GM12878 (cell line): ENCODE measurements around the gene MRPS18B. TPM values are rescaled to one million over a fixed set of nuclear protein-coding genes. Genes with fewer than 3 reads are reported as not detected.
A peak's percentile ranks its signal among the peaks of the same experiment; 100 is the strongest.
"Not testable (repeated sequence)": the region's sequence is repeated elsewhere in the genome, so short reads cannot be mapped to it uniquely, and the experiment has no call there.

ENCODE experiments used
- ATAC-seq: fragments of 200-7000 bp; cut with Tn5 transposase; 3 replicates; pipeline ENCODE4 v1.9.1; 2020; ENCODE audit warnings: mild to moderate bottlenecking, moderate library complexity
- BruUV-seq: library from RNA; stranded (reverse); fragments of 400-500 nt; replicated peaks from 2 replicates; lab custom pipeline; 2021; lab: Mats Ljungman, UMichigan
- CTCF ChIA-PET: fragments of 300-600 bp; sonication (Branson Sonifier 250); formaldehyde crosslinking; extraction: SDS; loops from one replicate; lab custom pipeline; 2021; ENCODE audit warnings: inconsistent platforms; lab: Yijun Ruan, JAX
- POLR2A ChIA-PET: fragments of 350-600 bp; formaldehyde crosslinking; extraction: SDS; loops from one replicate; lab custom pipeline; 2021; ENCODE audit warnings: inconsistent platforms; lab: Charles Lee
- RAD21 ChIA-PET: fragments of 300-600 bp; sonication (Branson Sonifier 250); formaldehyde crosslinking; loops from one replicate; lab custom pipeline; 2023; ENCODE audit warnings: antibody characterized with exemption; ENCODE audit not compliant: unreplicated experiment; lab: Charles Lee
- SMC1A ChIA-PET: fragments of 300-600 bp; sonication (Branson Sonifier 250); formaldehyde crosslinking; loops from one replicate; lab custom pipeline; 2023; ENCODE audit not compliant: unreplicated experiment, uncharacterized antibody; lab: Charles Lee
- DNase-seq: peaks from one replicate; pipeline ENCODE4 v3.0.0-alpha.2; 2011; ENCODE audit warnings: low read depth, low spot score
- FAIRE-seq: peaks from 3 replicates; lab custom pipeline; 2011; peaks lifted over from hg19 to GRCh38; lab: Jason Lieb, UNC
- H2AFZ ChIP-seq: 2 replicates; pipeline ENCODE4 v1.6.0; 2011; ENCODE audit warnings: low read depth, low read length, control low read depth; ENCODE audit not compliant: control insufficient read depth
- H3K27ac ChIP-seq: 2 replicates; pipeline ENCODE4 v1.5.1; 2011; ENCODE audit warnings: control low read depth; ENCODE audit not compliant: control insufficient read depth, insufficient read depth
- H3K27me3 ChIP-seq, 2 experiments: replicated peaks in 1 of 2; 2 replicates each; pipeline versions ENCODE4 v1.6.0 to v1.6.1; 2011; ENCODE audit warnings: low read length in 1 of 2; ENCODE audit not compliant: control insufficient read depth in 2 of 2, insufficient read depth in 2 of 2
- H3K36me3 ChIP-seq, 2 experiments: 2 replicates each; pipeline ENCODE4 v1.5.1; 2011; ENCODE audit warnings: low read length in 1 of 2; ENCODE audit not compliant: control insufficient read depth in 2 of 2, insufficient read depth in 2 of 2
- H3K4me1 ChIP-seq: 2 replicates; pipeline ENCODE4 v1.6.1; 2011; ENCODE audit warnings: mild to moderate bottlenecking, low read length, moderate library complexity, mixed read lengths; ENCODE audit not compliant: control insufficient read depth, insufficient read depth
- H3K4me2 ChIP-seq: 2 replicates; pipeline ENCODE4 v1.6.0; 2011; ENCODE audit warnings: control low read depth; ENCODE audit not compliant: control insufficient read depth, insufficient read depth
- H3K4me3 ChIP-seq: fragments of 200-600 bp; sonication (generic); 2 replicates; pipeline ENCODE4 v1.5.1; 2016
- H3K79me2 ChIP-seq: 2 replicates; pipeline ENCODE4 v1.6.0; 2011; ENCODE audit warnings: low read length; ENCODE audit not compliant: control insufficient read depth, insufficient read depth
- H3K9ac ChIP-seq: 2 replicates; pipeline ENCODE4 v1.8.0; 2011; ENCODE audit warnings: low read length, control low read depth, mixed read lengths; ENCODE audit not compliant: control insufficient read depth, insufficient read depth
- H3K9me3 ChIP-seq: replicated peaks from 3 replicates; pipeline ENCODE4 v1.5.1; 2011; ENCODE audit warnings: mild to moderate bottlenecking, low read length; ENCODE audit not compliant: control insufficient read depth, insufficient read depth
- H4K20me1 ChIP-seq: 2 replicates; pipeline ENCODE4 v1.6.0; 2011; ENCODE audit not compliant: control insufficient read depth, insufficient read depth
- CREB1 ChIP-seq: IDR thresholded peaks from 2 replicates; pipeline ENCODE4 v1.6.1; 2012; ENCODE audit warnings: low read depth, mild to moderate bottlenecking, inconsistent platforms
- EGR1 ChIP-seq, 2 experiments: IDR thresholded peaks; 1 replicate in 1 of 2; 2 replicates in 1 of 2; pipeline ENCODE4 v1.6.1; 2011 to 2012; ENCODE audit warnings: low read depth in 2 of 2, low read length in 2 of 2, borderline replicate concordance in 1 of 2, mild to moderate bottlenecking in 1 of 2, moderate library complexity in 1 of 2
- NR2F1 ChIP-seq: fragments of 450-650 bp; conservative IDR thresholded peaks from 2 replicates; pipeline ENCODE4 v1.6.1; 2017; ENCODE audit warnings: mild to moderate bottlenecking
- POLR2A ChIP-seq: IDR thresholded peaks from 2 replicates; pipeline ENCODE4 v1.6.1; 2011; ENCODE audit warnings: low read depth, mild to moderate bottlenecking, low read length
- POLR2AphosphoS2 ChIP-seq: IDR thresholded peaks from 2 replicates; pipeline ENCODE4 v1.6.1; 2011; ENCODE audit warnings: low read depth, mild to moderate bottlenecking, low read length, improper control_type of control experiment, moderate library complexity
- POLR2AphosphoS5 ChIP-seq: IDR thresholded peaks from 2 replicates; pipeline ENCODE4 v1.6.1; 2011; ENCODE audit warnings: mild to moderate bottlenecking, low read length, inconsistent platforms
- POU2F2 ChIP-seq: IDR thresholded peaks from 3 replicates; pipeline ENCODE4 v1.6.1; 2011; ENCODE audit warnings: low read depth, mild to moderate bottlenecking, low read length, borderline replicate concordance
- RAD21 ChIP-seq: IDR thresholded peaks from 2 replicates; pipeline ENCODE4 v1.6.1; 2011; ENCODE audit warnings: mild to moderate bottlenecking, low read depth, low read length, moderate library complexity; ENCODE audit not compliant: insufficient read depth
- SMC3 ChIP-seq: IDR thresholded peaks from 2 replicates; pipeline ENCODE4 v1.6.1; 2011; ENCODE audit warnings: low read length, improper control_type of control experiment, borderline replicate concordance
- YY1 ChIP-seq: IDR thresholded peaks from 2 replicates; pipeline ENCODE4 v1.6.1; 2011; ENCODE audit warnings: low read depth, mild to moderate bottlenecking, low read length
- ZBED1 ChIP-seq: IDR thresholded peaks from 2 replicates; pipeline ENCODE4 v1.6.1; 2016; ENCODE audit warnings: borderline replicate concordance
- WGBS: methylation state at CpG from one replicate; pipeline ENCODE4 v1.1.6; 2016; ENCODE audit warnings: low lambda C conversion rate; ENCODE audit not compliant: insufficient replicate concordance, insufficient coverage; ENCODE audit errors: missing lambda C conversion rate; 5-methylcytosine and 5-hydroxymethylcytosine counted together
- in situ Hi-C: fragments of 300-500 bp; cut with MboI; formaldehyde crosslinking; loops from 9 replicates; pipeline ENCODE4 v1.14.3; 2018; ENCODE audit warnings: mixed read lengths
- intact Hi-C: fragments of 100-400 bp; cut with micrococcal nuclease; formaldehyde crosslinking; loops from one replicate; pipeline ENCODE4 v1.14.2; 2022; ENCODE audit not compliant: unreplicated experiment
- polyA plus RNA-seq, 11 experiments: library from polyadenylated mRNA; depleted of rRNA in 4 of 11; unstranded in 6 of 11; stranded (reverse) in 5 of 11; fragments of >200 nt; fragmentation: Nextera tagmentation in 4 of 11; fragmentation: Illumina TruSeq in 1 of 11; extraction: Ambion mirVana in 4 of 11; extraction: Trizol in 1 of 11; gene quantifications; 1 replicate in 1 of 11; 2 replicates in 10 of 11; pipeline versions ENCODE4 v1.2.1 to v1.2.3, GENCODE V29; 2011 to 2016; ENCODE audit warnings: inconsistent platforms in 2 of 11, missing spikeins in 2 of 11, low read depth in 1 of 11
- total RNA-seq, 4 experiments: library from RNA; depleted of rRNA in 3 of 4; stranded (reverse); fragments of >200 nt in 3 of 4; fragmentation: Illumina TruSeq in 1 of 4; extraction: Trizol in 1 of 4; gene quantifications; 2 replicates each; pipeline versions ENCODE4 v1.2.1 to v1.2.3, GENCODE V29; 2013 to 2021
- TF ChIP-seq, protein P1 (sequence below), 3 experiments: IDR thresholded peaks in 2 of 3; conservative IDR thresholded peaks in 1 of 3; 2 replicates each; pipeline ENCODE4 v1.5.1; 2011; ENCODE audit warnings: low read depth in 3 of 3, low read length in 3 of 3, mild to moderate bottlenecking in 3 of 3, control low read depth in 2 of 3, moderate library complexity in 2 of 3, inconsistent platforms in 1 of 3, mixed read lengths in 1 of 3; ENCODE audit not compliant: control insufficient read depth in 2 of 3, insufficient read depth in 1 of 3; ENCODE audit errors: extremely low read depth in 1 of 3

Gene MRPS18B
- total and polyA plus RNA-seq, 10 of the 15 experiments (the other 5 are each of a cell fraction or from before 2014, with no cell fraction given), result 80.9 to 259 (median 140) TPM

- DNase-seq (peak; percentile 51), ATAC-seq (peak; percentile 96), FAIRE-seq (peak; percentile 92)
- H4K20me1 ChIP-seq, H3K4me3 ChIP-seq, H3K4me1 ChIP-seq, H3K4me2 ChIP-seq, H3K27ac ChIP-seq, H3K9me3 ChIP-seq, H2AFZ ChIP-seq, H3K9ac ChIP-seq, H3K27me3 ChIP-seq, BruUV-seq, H3K79me2 ChIP-seq: not testable (repeated sequence)
- POLR2A ChIA-PET, result interaction anchor here (0.5 to 1.9 kb wide), 9 partner anchors 16 to 1949 kb away, joined by 3 to 7 read pairs (median 4); partner anchors contain the start of gene PRR3
- intact Hi-C loops, result loop anchor here (1.0 to 2.0 kb wide), 2 partner anchors 57 to 114 kb away; no protein-coding TSS in a partner anchor
- CTCF ChIA-PET, result interaction anchor here (0.7 to 10.3 kb wide), 41 partner anchors 9 to 490 kb away, joined by 3 to 188 read pairs (median 5); partner anchors contain the start of genes ABCF1, ATAT1, DHX16 and MDC1
- in situ Hi-C loops, result loop anchor here (5.0 kb wide), 1 partner anchor 115 kb away; no protein-coding TSS in a partner anchor
- H3K36me3 ChIP-seq, result peaks cover 8 to 13% of the 10 kb centered on the region in 2 experiments; a peak in 3 of 4 replicates
- RAD21 ChIA-PET, result interaction anchor here (0.8 to 3.7 kb wide), 14 partner anchors 18 to 141 kb away, joined by 3 to 22 read pairs (median 4); partner anchors contain the start of gene DHX16
- WGBS, result 57% methylated on average over 13 of the region's 15 CpGs
- SMC1A ChIA-PET, result interaction anchor here (0.5 to 3.5 kb wide), 23 partner anchors 8 to 484 kb away, joined by 3 to 50 read pairs (median 4); partner anchors contain the start of genes ABCF1 and MRPS18B
- peak; percentile 44; the same call in 1 of the 2 replicates for TF ChIP-seq NR2F1
- TF ChIP-seq POLR2AphosphoS2, result peak; percentile 41; the same call in 1 of the 2 replicates
- peak; percentile 60; the same call in 1 of the 3 replicates for TF ChIP-seq POU2F2
- TF ChIP-seq EGR1 (IDR thresholded peaks at IDR 0.05; ENCODE audit: borderline replicate concordance in 1 of 2, low read depth in 2 of 2, low read length in 2 of 2), result peak in 1 of 2 experiments; percentile 59; a peak in 2 of 3 replicates
- peak; percentile 34; the same call in 1 of the 2 replicates for TF ChIP-seq ZBED1
- TF ChIP-seq RAD21, result peak; percentile 59
- TF ChIP-seq POLR2AphosphoS5, result peak; percentile 49; the same call in 1 of the 2 replicates
- TF ChIP-seq SMC3, result peak; percentile 82
- 0 out of 2 replicates have a peak, but pooled peaks have one; percentile 25 for TF ChIP-seq YY1
- peak; percentile 59 for TF ChIP-seq POLR2A
- TF ChIP-seq CREB1, result 0 out of 2 replicates have a peak, but pooled peaks have one; percentile 25
- TF ChIP-seq, protein P1, sequence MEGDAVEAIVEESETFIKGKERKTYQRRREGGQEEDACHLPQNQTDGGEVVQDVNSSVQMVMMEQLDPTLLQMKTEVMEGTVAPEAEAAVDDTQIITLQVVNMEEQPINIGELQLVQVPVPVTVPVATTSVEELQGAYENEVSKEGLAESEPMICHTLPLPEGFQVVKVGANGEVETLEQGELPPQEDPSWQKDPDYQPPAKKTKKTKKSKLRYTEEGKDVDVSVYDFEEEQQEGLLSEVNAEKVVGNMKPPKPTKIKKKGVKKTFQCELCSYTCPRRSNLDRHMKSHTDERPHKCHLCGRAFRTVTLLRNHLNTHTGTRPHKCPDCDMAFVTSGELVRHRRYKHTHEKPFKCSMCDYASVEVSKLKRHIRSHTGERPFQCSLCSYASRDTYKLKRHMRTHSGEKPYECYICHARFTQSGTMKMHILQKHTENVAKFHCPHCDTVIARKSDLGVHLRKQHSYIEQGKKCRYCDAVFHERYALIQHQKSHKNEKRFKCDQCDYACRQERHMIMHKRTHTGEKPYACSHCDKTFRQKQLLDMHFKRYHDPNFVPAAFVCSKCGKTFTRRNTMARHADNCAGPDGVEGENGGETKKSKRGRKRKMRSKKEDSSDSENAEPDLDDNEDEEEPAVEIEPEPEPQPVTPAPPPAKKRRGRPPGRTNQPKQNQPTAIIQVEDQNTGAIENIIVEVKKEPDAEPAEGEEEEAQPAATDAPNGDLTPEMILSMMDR (IDR thresholded peaks at IDR 0.05 in 2 of 3, conservative IDR thresholded peaks at IDR 0.05 in 1 of 3; ENCODE audit: control insufficient read depth in 2 of 3, extremely low read depth in 1 of 3, insufficient read depth in 1 of 3, low read depth in 3 of 3, low read length in 3 of 3), result peak; percentile 82 to 85 (median 84)
Measured at GRCh38 chr6:30597315-30598144, 20.1 kb upstream of the MRPS18B start.
